Fibroblast of skin of abdomen (primary cell): ENCODE measurements around the gene CKMT1B. TPM values are rescaled to one million over a fixed set of nuclear protein-coding genes. Genes with fewer than 3 reads are reported as not detected.
"Not testable (repeated sequence)": the region's sequence is repeated elsewhere in the genome, so short reads cannot be mapped to it uniquely, and the experiment has no call there.

Experiments used
- DNase-seq: peaks from one replicate; pipeline ENCODE4 v3.0.0-alpha.2; 2013
- polyA plus RNA-seq, 2 experiments: library from polyadenylated mRNA; unstranded; fragments of 120-200 nt; gene quantifications; one replicate each; pipeline ENCODE4 v1.2.1, GENCODE V29; 2013; ENCODE audit not compliant: insufficient read length in 2 of 2

The CKMT1B gene
- not detected for polyA plus RNA-seq (2013, experiment 1 of 2; ENCODE audit: insufficient read length)
- not detected for polyA plus RNA-seq (2013, experiment 2 of 2; ENCODE audit: insufficient read length)

- not testable (repeated sequence) for DNase-seq
Observed at GRCh38 chr15:43593328-43594190, at the start of gene CKMT1B. Gene CKMT1B, plus strand, starts transcription at chr15:43594027. Its CDS starts 192 bp downstream, at chr15:43594219.

- DNase-seq, result no peak
Observed at GRCh38 chr15:43544266-43544665, 49.6 kb upstream of the CKMT1B start.

GRCh38 chr15:43545426-43545825 is 48.4 kb upstream of the CKMT1B start:
- DNase-seq, result no peak

GRCh38 chr15:43547539-43547938 is 46.3 kb upstream of the CKMT1B start:
- no peak for DNase-seq

GRCh38 chr15:43550527-43551363 is 43.1 kb upstream of the CKMT1B start:
- DNase-seq, result peak; percentile 88

GRCh38 chr15:43552256-43552655 is 41.6 kb upstream of the CKMT1B start:
- no peak for DNase-seq

- peak; percentile 75 for DNase-seq
Observed at GRCh38 chr15:43552986-43553385, 40.8 kb upstream of the CKMT1B start.

GRCh38 chr15:43562753-43563152 is 31.1 kb upstream of the CKMT1B start:
- not testable (repeated sequence) for DNase-seq

GRCh38 chr15:43563793-43564192 is 30.0 kb upstream of the CKMT1B start:
- not testable (repeated sequence) for DNase-seq

- not testable (repeated sequence) for DNase-seq
Observed at GRCh38 chr15:43566615-43567014, 27.2 kb upstream of the CKMT1B start.

GRCh38 chr15:43574607-43575006 is 19.2 kb upstream of the CKMT1B start:
- not testable (repeated sequence) for DNase-seq

GRCh38 chr15:43589778-43590466 is 3.9 kb upstream of the CKMT1B start, which contains the start of gene PPIP5K1:
Gene PPIP5K1, minus strand, starts transcription at chr15:43590208. Its CDS starts 5,704 bp downstream, at chr15:43584504.
- DNase-seq, result not testable (repeated sequence)

- not testable (repeated sequence) for DNase-seq
Observed at GRCh38 chr15:43592841-43593240, 986 bp upstream of the CKMT1B start.

- not testable (repeated sequence) for DNase-seq
Observed at GRCh38 chr15:43599131-43599530, 5.3 kb downstream of the CKMT1B start.

- not testable (repeated sequence) for DNase-seq
Observed at GRCh38 chr15:43600200-43600599, 6.4 kb downstream of the CKMT1B start.

- DNase-seq, result not testable (repeated sequence)
Observed at GRCh38 chr15:43602233-43602632, 8.4 kb downstream of the CKMT1B start.

- DNase-seq, result not testable (repeated sequence)
Observed at GRCh38 chr15:43617750-43618149, 23.9 kb downstream of the CKMT1B start.

- DNase-seq, result not testable (repeated sequence)
Observed at GRCh38 chr15:43618700-43619099, 24.9 kb downstream of the CKMT1B start, which contains the start of gene STRC. Gene STRC, minus strand, starts transcription at chr15:43618800. Its CDS starts 78 bp downstream, at chr15:43618722.

GRCh38 chr15:43622068-43622799 is 28.4 kb downstream of the CKMT1B start:
- not testable (repeated sequence) for DNase-seq

- DNase-seq, result peak; percentile 41
Observed at GRCh38 chr15:43625106-43625505, 31.3 kb downstream of the CKMT1B start.

- not testable (repeated sequence) for DNase-seq
Observed at GRCh38 chr15:43626937-43627336, 33.1 kb downstream of the CKMT1B start.
